Cerebellar nuclear complex (tissue), 1 donor: ENCODE results near the gene HS6ST3.

Experiments used
- DNase-seq, 2 experiments: peaks; one replicate each; lab custom pipeline; 2025; lab: John Stamatoyannopoulos, UW

Gene HS6ST3

DNA sequence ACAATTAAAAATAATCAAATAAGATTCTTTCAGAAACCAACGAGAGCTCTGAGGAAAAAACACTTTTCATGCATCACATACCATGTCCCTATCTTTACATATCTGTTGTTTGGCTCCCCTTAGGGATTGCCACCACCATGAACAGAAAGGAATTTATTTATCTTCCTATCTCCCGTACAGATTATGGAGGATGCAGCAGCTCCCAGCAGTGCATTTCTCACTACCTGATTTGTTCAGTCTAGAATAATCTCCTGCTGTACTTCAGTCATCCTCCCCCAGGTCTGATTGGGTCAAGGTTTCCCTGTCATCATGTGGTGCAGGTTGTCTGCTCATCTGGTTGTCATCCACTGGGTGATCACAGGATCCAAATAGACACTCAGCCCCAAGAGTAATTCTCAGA, 453.1 kb downstream of the HS6ST3 start:
- no peak for DNase-seq

DNA sequence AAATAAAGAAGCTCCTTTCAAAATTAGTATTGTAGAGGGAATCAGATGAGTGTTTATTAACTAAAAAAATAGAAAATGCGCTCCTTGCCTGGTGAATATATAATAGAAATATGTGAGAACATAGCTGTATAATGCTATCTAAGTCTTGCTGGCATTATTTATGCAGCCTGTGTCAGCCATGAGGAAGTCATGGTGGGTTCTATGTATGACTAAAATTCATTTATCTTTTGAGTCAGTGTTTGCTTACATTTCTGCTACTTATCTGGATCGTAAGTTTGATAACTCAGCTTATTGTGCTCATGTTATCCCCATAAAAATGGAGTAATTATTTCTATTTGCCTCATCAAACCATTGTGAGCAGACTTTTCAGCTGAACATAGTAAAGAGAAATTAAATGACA, 455.1 kb downstream of the HS6ST3 start:
- no peak for DNase-seq

DNA sequence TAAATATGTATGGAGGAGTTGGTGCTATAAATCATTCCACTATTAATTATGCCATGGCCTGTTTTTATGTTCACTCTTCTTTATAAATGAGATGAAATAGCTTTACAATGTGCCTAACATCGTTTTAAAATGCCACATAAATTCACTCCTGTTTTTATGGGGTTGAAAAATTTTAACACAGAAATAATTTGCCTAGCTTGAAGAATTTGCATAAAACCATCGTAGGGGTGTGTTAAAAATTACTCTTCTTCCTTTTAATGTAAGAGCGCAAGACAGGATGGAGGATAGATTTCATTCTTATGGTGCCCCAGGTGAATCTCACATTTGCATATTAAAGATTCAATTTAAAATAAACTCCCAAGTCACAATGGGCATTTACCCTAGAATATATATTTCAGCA, 456.6 kb downstream of the HS6ST3 start:
- DNase-seq = no peak

DNA sequence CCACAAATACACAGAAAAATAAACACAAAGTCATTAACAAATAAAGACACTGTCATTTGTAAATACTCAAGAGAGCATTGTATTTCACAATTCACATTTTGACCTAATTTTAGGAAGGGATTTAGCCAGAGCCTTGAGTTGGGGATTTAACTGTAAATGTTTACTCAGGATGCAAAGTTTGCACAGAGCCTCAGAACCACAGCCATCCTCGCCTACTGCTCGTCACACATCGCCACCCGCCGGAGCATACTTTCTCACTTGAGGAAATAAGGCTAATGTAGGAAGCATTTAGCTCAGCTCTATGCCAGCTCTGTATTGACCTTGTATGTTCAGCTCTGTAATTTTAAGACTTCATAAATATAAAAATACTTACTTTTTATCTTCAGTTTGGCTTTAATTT, 461.6 kb downstream of the HS6ST3 start:
- DNase-seq = no peak

DNA sequence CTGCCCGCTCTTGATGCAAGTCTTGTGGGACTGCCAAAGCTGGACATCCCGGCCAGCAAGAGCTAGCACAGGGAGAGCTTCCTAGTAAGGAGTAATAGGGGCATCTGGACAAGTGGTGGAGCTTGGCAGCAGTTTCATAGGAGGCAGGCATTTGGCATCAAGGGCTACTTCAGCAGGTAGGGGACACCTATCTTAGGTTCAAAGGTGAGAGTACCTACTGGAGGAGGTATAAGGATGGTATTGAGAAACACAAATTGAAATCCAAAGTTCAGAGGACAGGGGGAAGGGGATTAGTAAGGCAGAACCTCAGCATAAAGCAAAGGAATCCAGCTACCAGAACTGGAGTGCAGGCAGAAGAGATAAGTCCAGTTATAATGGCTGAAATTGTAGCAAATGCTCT, 462.7 kb downstream of the HS6ST3 start:
- no peak for DNase-seq

DNA sequence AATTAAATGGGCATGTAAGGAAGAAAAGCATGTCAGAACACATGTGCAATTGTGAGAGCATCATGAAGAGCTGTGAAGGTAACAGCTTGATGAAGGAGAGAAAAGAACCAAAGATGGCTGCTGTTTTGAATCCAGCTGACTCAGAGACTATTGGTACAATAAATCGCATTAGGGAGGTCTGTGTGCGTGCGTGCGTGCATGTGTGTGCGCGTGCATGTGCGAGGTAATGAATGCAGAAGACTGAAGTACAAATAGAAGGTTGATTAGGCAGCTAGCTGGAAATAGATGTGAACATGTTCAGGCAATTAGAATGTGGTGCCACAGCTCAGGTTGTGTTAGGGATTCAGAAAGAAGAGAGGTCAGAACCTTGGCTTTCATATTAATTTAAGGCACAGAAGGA, 463.9 kb downstream of the HS6ST3 start:
- DNase-seq = no peak

DNA sequence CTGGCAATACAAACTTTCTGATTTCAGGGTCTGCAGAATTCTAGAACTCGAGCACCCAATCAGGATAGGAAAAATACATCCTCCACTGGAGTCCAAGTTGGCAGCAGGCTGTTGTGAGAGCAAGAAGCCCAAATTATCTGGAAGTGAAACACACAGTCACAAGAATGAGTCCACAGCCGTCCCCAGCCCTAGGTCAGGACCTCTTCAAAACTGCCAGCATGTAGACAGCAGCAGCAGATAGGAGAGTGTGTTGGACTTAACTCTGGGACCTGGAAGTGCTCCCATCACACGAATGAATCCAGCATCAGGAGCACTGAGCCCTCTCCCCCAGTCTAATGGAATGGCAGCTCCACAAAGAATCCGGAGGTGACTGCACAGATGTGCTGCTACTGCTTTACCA, 483.7 kb downstream of the HS6ST3 start:
- no peak for DNase-seq

DNA sequence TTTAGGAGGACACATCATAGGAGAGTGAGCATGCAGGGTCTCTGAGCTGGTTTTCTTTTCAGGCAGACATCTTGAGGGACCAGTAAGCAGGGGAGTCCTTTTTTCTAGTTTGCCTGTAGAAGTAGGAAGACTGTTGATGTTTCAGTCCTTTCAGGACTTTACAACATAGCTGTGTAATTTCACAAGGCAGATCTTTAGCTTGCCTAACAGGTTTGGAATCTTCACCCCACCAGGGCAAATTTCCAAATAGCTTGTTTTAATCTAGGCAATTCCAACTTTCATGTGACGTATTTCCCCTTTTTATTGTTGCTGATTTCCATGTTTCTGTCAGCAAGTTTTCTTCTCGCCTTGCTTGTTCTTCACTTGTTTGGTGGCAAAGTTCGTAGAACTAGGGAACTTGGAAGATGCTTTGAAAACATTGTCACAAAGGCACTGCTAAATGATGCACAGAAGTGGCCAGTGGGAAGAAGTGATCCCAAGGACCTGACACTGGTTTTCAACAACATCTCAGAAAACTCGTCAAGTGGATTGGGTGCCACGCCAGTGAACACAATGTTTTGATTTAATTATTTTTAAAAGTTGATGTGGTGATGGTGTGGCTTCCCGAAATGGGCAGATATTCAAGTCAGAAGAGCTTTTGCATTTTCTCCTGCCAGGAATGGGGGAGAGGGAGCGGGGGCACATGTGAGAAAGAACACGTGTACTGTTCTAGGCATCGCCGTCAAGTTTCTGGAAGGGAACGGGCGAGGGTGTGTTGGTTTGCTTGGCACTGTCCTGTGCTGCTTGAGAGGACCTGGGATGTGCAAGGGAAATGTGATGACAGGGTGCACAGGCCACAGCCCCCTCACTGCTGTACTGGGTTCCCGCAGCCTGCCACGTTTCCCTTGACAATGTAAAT, 485.8 kb downstream of the HS6ST3 start:
- DNase-seq = no peak

DNA sequence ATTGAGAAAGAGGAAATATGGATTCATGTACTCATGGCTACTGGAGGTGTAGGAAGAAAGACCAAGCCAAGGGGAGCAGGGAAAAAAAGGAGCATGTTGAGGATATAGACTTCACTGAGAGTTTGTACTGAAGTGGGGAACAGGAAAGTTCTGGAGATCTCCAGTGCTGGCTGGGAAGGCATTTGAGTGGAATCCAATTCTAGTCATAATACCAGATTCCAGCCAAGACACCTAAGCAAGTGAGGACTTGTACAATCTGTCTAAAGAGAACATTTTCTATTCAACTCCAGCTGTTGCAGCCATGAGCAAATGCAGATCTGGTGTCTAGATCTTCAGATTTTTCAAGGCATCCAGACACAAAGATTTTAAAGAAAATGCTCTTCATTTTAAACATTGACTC, 491.8 kb downstream of the HS6ST3 start:
- DNase-seq = no peak

DNA sequence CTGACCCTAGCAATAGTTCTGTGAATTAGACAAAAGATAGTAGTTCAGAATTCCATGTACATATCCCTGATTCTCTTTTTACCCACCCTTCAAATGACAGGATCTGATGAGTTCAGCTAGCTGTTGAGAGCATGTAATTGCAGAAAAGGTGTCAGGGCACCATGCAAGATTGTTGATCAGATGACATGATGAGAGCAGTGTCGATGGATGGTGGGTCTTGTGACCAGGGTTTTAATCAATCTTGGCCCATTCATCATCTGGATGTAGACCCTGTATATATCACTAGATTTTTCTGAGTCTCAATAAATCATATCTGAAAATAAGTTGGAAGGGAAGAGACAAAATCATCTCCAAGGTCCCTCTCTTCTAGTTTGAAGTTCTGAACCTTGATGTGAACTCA, 525.3 kb downstream of the HS6ST3 start:
- no peak for DNase-seq

DNA sequence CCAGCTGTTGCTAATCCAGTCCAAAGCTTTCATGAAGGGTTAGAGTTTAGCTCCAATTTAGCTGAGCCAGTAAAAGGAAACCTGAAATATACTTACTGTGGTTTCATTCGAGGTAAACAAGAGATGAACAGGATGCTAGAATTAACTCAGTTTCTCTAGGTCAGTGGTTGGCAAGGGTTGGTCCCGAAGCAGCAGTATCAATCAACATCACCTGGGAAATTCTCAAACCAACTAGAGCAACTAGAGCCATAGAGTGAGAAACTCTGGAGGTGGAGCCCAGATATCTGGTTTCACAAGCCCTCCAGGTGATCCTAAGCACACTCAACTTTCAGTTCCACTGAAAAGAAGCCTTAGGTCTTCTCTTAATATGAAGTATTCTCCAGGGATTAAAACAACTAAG, 527.6 kb downstream of the HS6ST3 start:
- no peak for DNase-seq

DNA sequence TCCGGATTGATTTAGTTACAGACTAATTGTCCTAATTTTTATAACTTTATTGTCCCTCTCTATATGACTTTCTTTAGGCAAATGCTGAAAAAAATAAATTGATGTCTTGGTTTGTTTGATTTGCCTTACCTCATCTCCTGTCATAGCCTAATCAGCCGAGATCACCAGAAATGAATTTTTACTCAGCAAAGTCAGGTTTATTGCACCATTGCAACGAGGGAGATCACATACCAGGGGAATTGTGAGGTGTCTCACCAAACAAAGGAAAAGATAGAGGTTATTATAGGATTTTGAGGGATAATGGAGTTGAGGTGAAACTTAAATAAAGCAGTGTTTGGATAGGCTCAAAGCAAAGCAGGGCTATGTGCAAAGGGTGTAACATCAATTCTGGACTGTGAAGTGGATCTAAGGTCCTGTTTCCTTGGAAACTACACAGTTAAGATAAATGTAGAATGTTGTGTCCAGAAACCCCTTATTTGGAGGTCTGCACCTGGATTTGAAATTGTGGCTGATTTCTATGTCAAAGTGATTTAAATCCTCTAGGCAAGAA, 531.8 kb downstream of the HS6ST3 start:
- DNase-seq = no peak

DNA sequence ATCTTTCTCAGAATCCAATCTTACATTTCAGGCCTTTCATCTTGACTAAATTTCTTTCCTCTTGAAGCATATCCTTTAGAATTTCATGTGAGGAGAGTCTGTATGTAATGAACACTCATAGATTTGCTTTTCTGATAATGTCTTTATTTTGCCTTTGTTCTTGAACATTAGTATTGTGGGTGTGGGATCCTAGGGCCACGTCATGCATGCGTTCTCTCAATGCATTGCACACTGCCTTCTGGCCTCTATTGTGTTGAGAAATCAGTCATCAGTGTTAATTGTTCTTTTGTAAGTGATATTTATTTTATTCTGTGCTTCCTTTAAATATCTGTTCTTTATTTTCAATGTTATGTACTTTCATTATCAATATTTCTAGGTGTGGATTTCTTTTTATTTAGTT, 539.4 kb downstream of the HS6ST3 start:
- DNase-seq = no peak

DNA sequence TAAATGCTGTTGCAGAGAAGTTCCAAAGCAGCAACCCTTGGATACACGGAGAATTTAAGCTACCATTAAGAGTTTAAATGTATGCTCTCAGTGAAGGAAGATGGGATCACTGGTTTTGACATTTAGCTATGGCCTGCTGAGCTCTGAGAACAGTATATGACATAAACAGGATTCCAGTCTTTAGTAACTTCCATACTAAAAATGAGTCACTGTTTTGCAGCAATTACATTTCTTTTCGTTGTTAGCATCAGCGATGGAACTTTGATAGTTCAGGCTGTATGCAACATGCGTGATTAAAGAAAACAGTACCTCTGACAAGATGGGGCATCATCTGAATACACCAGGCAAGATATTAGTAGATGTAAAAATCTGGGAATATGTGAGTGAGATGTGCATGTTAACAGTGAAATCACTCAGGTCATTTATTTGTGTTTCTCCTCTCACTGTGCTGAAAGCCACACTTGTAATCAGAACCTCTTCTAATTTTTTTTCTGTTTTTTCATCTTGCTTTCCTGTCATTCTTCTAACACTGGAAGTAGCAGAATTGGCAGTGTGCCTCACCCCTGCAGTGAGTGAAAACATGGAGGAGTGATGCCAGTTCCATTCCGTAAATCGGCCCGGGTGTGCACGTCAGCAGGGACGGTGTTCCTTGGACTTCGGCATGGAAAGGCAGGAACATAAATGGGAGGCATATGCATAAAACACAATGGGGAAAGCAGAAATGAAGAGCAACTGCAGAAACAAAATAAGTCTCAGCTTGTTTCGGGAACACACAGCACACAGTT, 542.8 kb downstream of the HS6ST3 start:
- DNase-seq = no peak

DNA sequence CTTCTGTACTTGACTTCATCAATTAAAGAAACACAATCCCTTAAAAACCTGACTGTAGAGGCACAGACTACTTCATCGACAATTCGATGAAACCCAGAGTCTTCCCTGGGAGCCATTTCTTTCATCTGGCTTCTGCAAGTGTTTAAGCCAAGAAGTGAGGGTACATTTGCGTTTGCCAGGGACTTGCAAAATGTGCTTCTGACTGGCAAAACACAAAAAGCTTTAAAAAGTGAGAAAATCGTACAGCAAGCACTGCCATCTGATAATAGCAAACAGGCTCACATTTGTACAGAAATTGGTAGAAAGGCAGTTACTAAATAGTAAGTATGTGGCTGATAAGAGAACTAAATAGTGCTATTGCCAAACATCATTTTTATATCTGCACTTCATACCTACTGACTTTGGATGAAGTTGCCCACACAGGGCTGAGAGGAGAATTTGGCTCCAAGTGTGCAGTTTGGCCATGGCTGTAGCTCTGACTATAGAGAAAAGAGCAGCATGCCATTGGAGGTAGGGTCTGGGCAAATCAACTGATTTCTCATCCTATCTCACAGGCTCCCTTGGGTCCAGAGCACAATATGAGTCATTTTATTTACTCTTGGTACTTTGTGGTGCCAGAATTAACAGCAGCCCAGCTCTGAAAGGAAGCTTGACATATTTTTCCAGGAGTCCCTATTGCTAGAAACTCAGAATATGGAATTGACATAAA, 546.2 kb downstream of the HS6ST3 start:
- no peak for DNase-seq

DNA sequence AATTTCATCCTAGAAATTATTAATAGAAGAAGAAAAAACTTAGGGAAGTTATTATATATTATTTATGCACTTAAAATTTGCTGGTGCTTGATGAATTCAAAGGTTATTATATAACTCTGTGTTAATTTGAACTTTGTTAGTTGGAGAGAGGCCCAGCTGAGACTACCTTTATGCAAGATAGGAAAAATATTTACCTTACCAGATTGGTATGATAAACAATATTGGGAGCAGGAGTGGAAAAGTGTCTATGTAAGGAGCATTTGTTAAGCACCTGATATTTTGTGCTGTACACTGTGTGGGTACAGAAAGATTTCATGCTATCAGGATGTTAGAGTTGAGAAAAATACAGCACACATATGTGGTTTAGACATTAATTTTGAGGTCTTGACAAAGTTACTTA, 547.1 kb downstream of the HS6ST3 start:
- no peak for DNase-seq

DNA sequence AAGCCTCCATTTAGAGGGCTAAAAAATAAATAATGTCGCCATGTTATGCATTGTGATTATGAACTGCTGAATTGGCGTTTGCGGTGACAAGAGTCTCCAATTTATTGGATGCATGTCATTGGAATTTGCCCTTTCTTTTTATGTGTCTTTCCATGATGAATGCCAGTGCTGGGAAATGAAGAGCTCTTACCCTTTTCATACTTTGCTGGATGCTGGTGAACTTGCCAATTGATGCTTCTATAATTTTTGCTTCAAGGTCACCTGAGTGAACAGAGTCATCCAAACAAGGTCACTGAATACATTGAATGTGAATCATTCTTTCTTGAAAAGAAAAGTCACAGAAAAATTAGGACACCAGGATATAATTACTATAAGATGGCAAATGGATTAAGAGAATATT, 556.2 kb downstream of the HS6ST3 start:
- no peak for DNase-seq

DNA sequence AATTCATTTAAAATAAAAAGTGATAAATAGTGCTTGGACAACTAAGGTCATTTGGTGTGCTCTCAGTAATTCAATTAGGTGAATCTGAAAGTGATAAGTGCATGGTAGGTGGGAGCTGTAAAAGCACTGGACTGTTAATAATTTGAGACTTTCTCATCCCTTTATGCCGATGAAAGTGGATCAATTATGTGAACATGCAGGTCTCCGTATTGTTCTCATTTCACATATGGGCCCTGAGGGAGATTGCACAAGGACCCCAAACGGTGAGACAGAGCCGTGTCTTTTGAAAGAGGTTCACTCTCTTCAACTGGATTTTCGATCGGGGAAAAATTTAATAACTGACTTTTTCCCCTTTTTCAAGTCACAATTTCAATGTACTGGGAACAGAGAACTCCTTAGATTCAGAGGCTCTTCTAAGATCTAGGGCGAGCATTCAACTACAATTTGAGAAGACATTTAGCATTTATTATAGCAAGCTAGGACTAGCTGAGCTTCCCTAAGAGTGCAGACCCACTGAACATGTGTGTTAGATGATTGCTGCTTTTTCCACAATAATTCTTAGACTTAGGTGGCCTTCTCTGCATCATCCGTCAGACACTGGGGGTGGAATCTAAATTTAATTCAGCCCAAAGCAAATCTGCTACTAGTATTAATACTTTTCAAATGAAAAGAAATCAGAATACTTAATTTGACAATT, 556.8 kb downstream of the HS6ST3 start:
- DNase-seq = no peak

DNA sequence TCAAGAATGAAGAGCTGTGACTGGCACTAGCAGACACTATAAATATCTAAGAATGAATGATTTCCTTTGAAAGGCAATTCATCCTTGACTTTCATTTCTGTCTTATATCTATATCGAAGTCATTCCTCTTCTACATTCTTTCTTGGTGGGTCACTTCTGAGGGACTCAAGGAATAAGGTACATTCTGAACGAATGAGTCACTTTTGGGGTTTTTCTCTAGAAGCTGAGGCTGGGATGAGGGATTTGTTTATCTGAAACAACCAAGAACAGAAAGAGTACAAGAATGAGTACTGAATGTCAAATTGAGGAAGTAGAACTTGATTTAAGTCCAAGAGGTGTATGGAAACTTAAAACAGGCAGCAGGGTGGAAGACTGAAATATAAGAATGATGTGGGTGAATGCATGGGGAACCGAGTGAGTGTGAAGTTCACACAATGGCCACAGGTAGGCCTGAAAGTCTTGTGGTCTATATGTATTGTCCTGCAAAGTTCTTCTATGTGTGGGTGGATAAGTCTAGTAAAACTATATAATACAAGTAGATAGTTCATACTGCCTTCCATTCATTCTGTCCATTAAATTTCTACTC, 560.5 kb downstream of the HS6ST3 start:
- no peak for DNase-seq

DNA sequence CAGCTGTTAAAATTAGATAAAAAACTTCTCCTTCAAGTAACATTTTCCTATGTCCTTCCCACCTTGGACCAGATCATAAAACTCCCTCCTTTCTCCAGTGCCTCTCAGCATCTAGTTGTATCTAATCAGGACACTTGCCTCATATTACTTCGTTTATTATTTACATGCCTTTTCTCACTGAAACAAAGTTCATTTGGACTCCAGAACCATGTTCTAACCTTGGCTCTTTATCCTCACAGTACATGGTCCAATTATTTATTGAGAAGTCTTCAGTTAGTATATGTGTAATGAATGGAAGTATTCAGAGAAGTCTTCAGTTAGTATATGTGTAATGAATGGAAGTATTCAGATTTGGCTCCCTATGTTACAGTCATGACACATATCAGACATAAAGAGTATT, 561.7 kb downstream of the HS6ST3 start:
- no peak for DNase-seq

DNA sequence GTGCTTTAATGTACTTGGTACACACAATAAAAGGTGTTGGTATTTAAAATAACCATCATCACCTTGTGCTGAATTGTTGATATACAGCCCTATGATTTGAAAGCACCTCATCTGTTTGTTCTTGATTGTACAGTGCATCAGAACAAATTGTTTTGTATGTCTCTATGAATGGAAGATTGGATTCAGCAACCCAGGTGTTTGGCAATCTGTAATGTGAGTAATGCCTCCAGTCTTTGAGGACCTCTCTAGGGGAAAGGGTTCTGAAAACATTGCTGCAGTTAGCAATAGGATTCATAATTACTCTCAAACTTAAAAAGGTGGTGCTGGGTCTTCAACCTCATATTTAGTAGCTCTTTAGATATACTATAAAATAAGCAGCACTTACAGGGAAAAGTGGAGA, 562.6 kb downstream of the HS6ST3 start:
- no peak for DNase-seq
